ENCODE measurements around the gene PLXNA4. TPM values are rescaled to one million over a fixed set of nuclear protein-coding genes. Genes with fewer than 3 reads are reported as not detected.

Gene PLXNA4
- total RNA-seq, 1 experiment from 2014 or later = not detected

- Histone ChIP-seq H3K79me2 (ENCODE audit: insufficient read depth, low read length) (no peaks in the 10 kb centered on the region), H3K27ac (ENCODE audit: low read depth, low read length) (no peak overlapping the region), H3K9me3 (ENCODE audit: control insufficient read depth in 1 of 2, insufficient read depth in 1 of 2, low read depth in 1 of 2, low read length in 2 of 2) (no peaks in the 10 kb centered on the region), H3K4me3 (replicated peaks in 1 of 2; ENCODE audit: low read depth in 1 of 2, low read length in 2 of 2) (no peak overlapping the region), H3K4me2 (ENCODE audit: low read length) (no peak overlapping the region), H3K27me3 (ENCODE audit: insufficient read depth, low read length) (peaks cover 23% of the 10 kb centered on the region), H3K36me3 (ENCODE audit: control insufficient read depth in 1 of 2, insufficient read depth in 2 of 2, low read length in 2 of 2) (no peaks in the 10 kb centered on the region), H3K4me1 (ENCODE audit: control insufficient read depth in 1 of 2, insufficient read depth in 2 of 2, low read length in 2 of 2) (no peaks in the 10 kb centered on the region), H4K20me1 (ENCODE audit: insufficient read depth) (no peaks in the 10 kb centered on the region), H3K9me2 (ENCODE audit: insufficient read depth) (no peaks in the 10 kb centered on the region), H2AFZ (ENCODE audit: low read depth, low read length, poor library complexity, severe bottlenecking) (no peak overlapping the region), H3K9ac (ENCODE audit: low read length) (no peak overlapping the region)
- no peak for TF ChIP-seq POLR2AphosphoS5 (IDR thresholded peaks at IDR 0.05; ENCODE audit: low read depth, low read length)
- no peak for TF ChIP-seq REST (IDR thresholded peaks at IDR 0.05; ENCODE audit: low read depth)
- no peak for TF ChIP-seq SRF (IDR thresholded peaks at IDR 0.05; ENCODE audit: low read depth)
- TF ChIP-seq ATF3 (IDR thresholded peaks at IDR 0.05) = no peak
- TF ChIP-seq EZH2phosphoT487 (IDR thresholded peaks at IDR 0.05; ENCODE audit: borderline replicate concordance) = no peak
- peak; percentile 12; the same call in 1 of the 2 replicates for TF ChIP-seq RAD21 (IDR thresholded peaks at IDR 0.05; ENCODE audit: low read depth)
- no peak for TF ChIP-seq SIN3A (IDR thresholded peaks at IDR 0.05; ENCODE audit: low read depth)
- TF ChIP-seq MAX (IDR thresholded peaks at IDR 0.05) = no peak
- TF ChIP-seq SP1 (IDR thresholded peaks at IDR 0.05; ENCODE audit: low read depth) = no peak
- 0 out of 6 replicates have a peak, but pooled peaks of 2 of the 3 experiments have one; percentile 10 to 14 for TF ChIP-seq CTCF (IDR thresholded peaks at IDR 0.05 in 2 of 3, conservative IDR thresholded peaks at IDR 0.05 in 1 of 3; ENCODE audit: borderline replicate concordance in 1 of 3, insufficient read depth in 1 of 3, low read depth in 2 of 3, low read length in 2 of 3)
- TF ChIP-seq EZH2 (IDR thresholded peaks at IDR 0.05) = no peak
- no peak for TF ChIP-seq ELF1 (IDR thresholded peaks at IDR 0.05; ENCODE audit: borderline replicate concordance, low read depth)
- intact Hi-C loops (cut with micrococcal nuclease) = no loop called here
- ChIA-PET POLR2A (no interaction called here), RAD21 (ENCODE audit: low non-redundant PET in 1 of 2, low total read pairs in 2 of 2, uncharacterized antibody in 2 of 2, unreplicated experiment in 2 of 2) (no interaction called here), CTCF (no interaction called here)
- no TSS peak for BruUV-seq (replicated peaks)
- ATAC-seq = no peak
- DNase-seq (ENCODE audit: low read depth, low spot score) = no peak
Observed at GRCh38 chr7:132443761-132444520, 132.3 kb downstream of the PLXNA4 start.
